Measurements from ENCODE around the gene CD7.

Gene CD7

GRCh38 chr17:82314727-82315605 is 2.4 kb downstream of the CD7 start:
- TF ChIP-seq RAD21 (IDR thresholded peaks at IDR 0.05; ENCODE audit: low read depth) (no peak), CREB1 (IDR thresholded peaks at IDR 0.05; ENCODE audit: low read depth) (no peak), TEAD4 (IDR thresholded peaks at IDR 0.05) (no peak), REST (IDR thresholded peaks at IDR 0.05; ENCODE audit: low read depth) (no peak), EP300 (IDR thresholded peaks at IDR 0.05; ENCODE audit: borderline replicate concordance) (no peak), YY1 (IDR thresholded peaks at IDR 0.05; ENCODE audit: low read depth) (no peak), FOXM1 (IDR thresholded peaks at IDR 0.05; ENCODE audit: borderline replicate concordance, low read depth) (no peak), TAF1 (IDR thresholded peaks at IDR 0.05; ENCODE audit: low read depth) (no peak), USF1 (IDR thresholded peaks at IDR 0.05) (no peak), CEBPB (IDR thresholded peaks at IDR 0.05) (no peak), TCF12 (IDR thresholded peaks at IDR 0.05; ENCODE audit: low read depth) (no peak), EGR1 (IDR thresholded peaks at IDR 0.05) (no peak), MAX (IDR thresholded peaks at IDR 0.05) (no peak), ZBTB7A (IDR thresholded peaks at IDR 0.05; ENCODE audit: low read depth) (no peak), NFIC (IDR thresholded peaks at IDR 0.05) (no peak)

- TF ChIP-seq USF1 (IDR thresholded peaks at IDR 0.05) (no peak), ZBTB7A (IDR thresholded peaks at IDR 0.05; ENCODE audit: low read depth) (no peak), TCF12 (IDR thresholded peaks at IDR 0.05; ENCODE audit: low read depth) (no peak), MAX (IDR thresholded peaks at IDR 0.05) (no peak), NFIC (IDR thresholded peaks at IDR 0.05) (no peak), RAD21 (IDR thresholded peaks at IDR 0.05; ENCODE audit: low read depth) (no peak), EGR1 (IDR thresholded peaks at IDR 0.05) (no peak), EP300 (IDR thresholded peaks at IDR 0.05; ENCODE audit: borderline replicate concordance) (no peak), REST (IDR thresholded peaks at IDR 0.05; ENCODE audit: low read depth) (no peak), CREB1 (IDR thresholded peaks at IDR 0.05; ENCODE audit: low read depth) (no peak), TAF1 (IDR thresholded peaks at IDR 0.05; ENCODE audit: low read depth) (no peak), CEBPB (IDR thresholded peaks at IDR 0.05) (no peak), YY1 (IDR thresholded peaks at IDR 0.05; ENCODE audit: low read depth) (no peak), FOXM1 (IDR thresholded peaks at IDR 0.05; ENCODE audit: borderline replicate concordance, low read depth) (no peak), TEAD4 (IDR thresholded peaks at IDR 0.05) (no peak)
Observed at GRCh38 chr17:82314012-82314726, 3.2 kb downstream of the CD7 start.

- no peak for TF ChIP-seq EP300 (IDR thresholded peaks at IDR 0.05; ENCODE audit: borderline replicate concordance)
- TF ChIP-seq FOXM1 (IDR thresholded peaks at IDR 0.05; ENCODE audit: borderline replicate concordance, low read depth) = no peak
- TF ChIP-seq CREB1 (IDR thresholded peaks at IDR 0.05; ENCODE audit: low read depth) = no peak
- TF ChIP-seq EGR1 (IDR thresholded peaks at IDR 0.05) = no peak
- no peak for TF ChIP-seq REST (IDR thresholded peaks at IDR 0.05; ENCODE audit: low read depth)
- TF ChIP-seq TCF12 (IDR thresholded peaks at IDR 0.05; ENCODE audit: low read depth) = no peak
- TF ChIP-seq RAD21 (IDR thresholded peaks at IDR 0.05; ENCODE audit: low read depth) = no peak
- no peak for TF ChIP-seq ZBTB7A (IDR thresholded peaks at IDR 0.05; ENCODE audit: low read depth)
- no peak for TF ChIP-seq NFIC (IDR thresholded peaks at IDR 0.05)
- TF ChIP-seq YY1 (IDR thresholded peaks at IDR 0.05; ENCODE audit: low read depth) = no peak
- TF ChIP-seq MAX (IDR thresholded peaks at IDR 0.05) = no peak
- TF ChIP-seq TAF1 (IDR thresholded peaks at IDR 0.05; ENCODE audit: low read depth) = no peak
- TF ChIP-seq TEAD4 (IDR thresholded peaks at IDR 0.05) = no peak
Observed at GRCh38 chr17:82313195-82314011, 4.0 kb downstream of the CD7 start.

Data from Ishikawa (cell line).